Measurements from ENCODE around the gene LMO7.

Gene LMO7

DNA sequence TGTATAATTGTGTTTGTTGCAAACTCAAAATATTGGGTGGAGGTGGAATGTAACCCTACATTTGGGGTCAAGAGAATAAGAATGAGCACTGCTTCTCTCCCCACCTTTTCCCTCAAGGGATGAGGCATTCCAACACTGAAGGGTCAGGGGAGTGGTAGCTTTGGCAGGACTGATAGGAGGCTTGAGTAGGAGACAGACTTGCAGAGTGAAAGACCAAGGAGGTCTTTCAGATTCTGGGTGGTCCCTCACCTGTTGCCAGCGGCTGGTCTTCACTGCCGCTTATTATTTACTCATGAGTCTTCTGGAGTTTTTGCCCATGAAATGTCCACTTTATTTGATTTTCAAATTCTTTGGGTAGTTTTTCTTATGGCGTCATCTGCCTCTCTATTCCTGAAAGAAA, 118.8 kb downstream of the LMO7 start:
- no peaks in the 10 kb centered on the region for H3K27me3 ChIP-seq (ENCODE audit: control insufficient read depth, insufficient read depth, low read length)
- H3K36me3 ChIP-seq (ENCODE audit: control insufficient read depth, insufficient read depth, low read length) = no peaks in the 10 kb centered on the region
- H3K4me1 ChIP-seq (ENCODE audit: control insufficient read depth, insufficient read depth, low read length) = peaks cover 11% of the 10 kb centered on the region
- H3K9ac ChIP-seq (ENCODE audit: low read length) = no peak overlapping the region
- no peaks in the 10 kb centered on the region for H3K9me3 ChIP-seq (ENCODE audit: control insufficient read depth, low read length)
- H3K4me3 ChIP-seq (ENCODE audit: low read length) = no peak overlapping the region

DNA sequence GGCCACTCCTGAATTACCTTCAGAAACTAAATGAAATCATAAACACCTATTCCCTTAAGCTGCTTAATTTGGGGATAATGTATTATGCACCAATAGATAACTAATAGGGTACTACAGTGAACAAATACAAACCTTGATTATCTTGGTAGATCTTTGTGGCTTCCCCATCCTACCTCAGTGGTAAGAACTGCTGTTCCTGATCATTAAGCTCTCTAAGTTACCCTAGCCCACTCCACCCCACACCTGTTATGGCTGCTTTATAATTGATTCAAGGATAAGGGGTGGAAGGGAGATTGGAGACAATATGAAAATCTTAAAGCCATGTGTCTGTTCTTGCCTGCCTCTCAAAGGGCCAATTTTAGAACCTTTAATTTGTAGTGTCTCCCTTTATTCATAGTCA, 121.2 kb downstream of the LMO7 start:
- Histone ChIP-seq H3K27me3 (ENCODE audit: control insufficient read depth, insufficient read depth, low read length) (no peaks in the 10 kb centered on the region), H3K9me3 (ENCODE audit: control insufficient read depth, low read length) (no peaks in the 10 kb centered on the region), H3K4me3 (ENCODE audit: low read length) (no peak overlapping the region), H3K36me3 (ENCODE audit: control insufficient read depth, insufficient read depth, low read length) (no peaks in the 10 kb centered on the region), H3K9ac (ENCODE audit: low read length) (no peak overlapping the region), H3K4me1 (ENCODE audit: control insufficient read depth, insufficient read depth, low read length) (peaks cover 11% of the 10 kb centered on the region)

DNA sequence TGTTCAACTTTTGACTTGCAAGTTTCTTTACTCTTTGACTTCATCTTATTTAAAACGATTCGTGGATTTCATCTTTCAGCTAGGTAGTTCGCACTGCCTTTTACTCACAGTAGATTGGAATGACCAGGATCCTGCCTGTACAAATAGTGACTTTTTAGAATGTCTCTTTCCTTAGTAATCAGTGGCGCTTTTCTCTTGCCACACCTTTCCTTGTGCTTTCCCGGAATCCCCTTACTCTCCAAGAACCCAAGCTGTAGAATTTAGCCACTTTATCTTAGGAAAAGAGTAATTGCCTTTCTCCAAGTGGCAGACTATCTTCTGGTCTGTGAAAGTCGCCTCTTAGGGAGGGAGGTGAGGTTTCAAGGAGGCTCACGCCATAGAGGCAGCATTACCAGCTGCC, 123.4 kb downstream of the LMO7 start:
- Histone ChIP-seq H3K27me3 (ENCODE audit: control insufficient read depth, insufficient read depth, low read length) (no peaks in the 10 kb centered on the region), H3K4me1 (ENCODE audit: control insufficient read depth, insufficient read depth, low read length) (peaks cover 11% of the 10 kb centered on the region), H3K4me3 (ENCODE audit: low read length) (peak overlapping the region; percentile 5), H3K9me3 (ENCODE audit: control insufficient read depth, low read length) (no peaks in the 10 kb centered on the region), H3K36me3 (ENCODE audit: control insufficient read depth, insufficient read depth, low read length) (no peaks in the 10 kb centered on the region), H3K9ac (ENCODE audit: low read length) (peak overlapping the region; percentile 61)

DNA sequence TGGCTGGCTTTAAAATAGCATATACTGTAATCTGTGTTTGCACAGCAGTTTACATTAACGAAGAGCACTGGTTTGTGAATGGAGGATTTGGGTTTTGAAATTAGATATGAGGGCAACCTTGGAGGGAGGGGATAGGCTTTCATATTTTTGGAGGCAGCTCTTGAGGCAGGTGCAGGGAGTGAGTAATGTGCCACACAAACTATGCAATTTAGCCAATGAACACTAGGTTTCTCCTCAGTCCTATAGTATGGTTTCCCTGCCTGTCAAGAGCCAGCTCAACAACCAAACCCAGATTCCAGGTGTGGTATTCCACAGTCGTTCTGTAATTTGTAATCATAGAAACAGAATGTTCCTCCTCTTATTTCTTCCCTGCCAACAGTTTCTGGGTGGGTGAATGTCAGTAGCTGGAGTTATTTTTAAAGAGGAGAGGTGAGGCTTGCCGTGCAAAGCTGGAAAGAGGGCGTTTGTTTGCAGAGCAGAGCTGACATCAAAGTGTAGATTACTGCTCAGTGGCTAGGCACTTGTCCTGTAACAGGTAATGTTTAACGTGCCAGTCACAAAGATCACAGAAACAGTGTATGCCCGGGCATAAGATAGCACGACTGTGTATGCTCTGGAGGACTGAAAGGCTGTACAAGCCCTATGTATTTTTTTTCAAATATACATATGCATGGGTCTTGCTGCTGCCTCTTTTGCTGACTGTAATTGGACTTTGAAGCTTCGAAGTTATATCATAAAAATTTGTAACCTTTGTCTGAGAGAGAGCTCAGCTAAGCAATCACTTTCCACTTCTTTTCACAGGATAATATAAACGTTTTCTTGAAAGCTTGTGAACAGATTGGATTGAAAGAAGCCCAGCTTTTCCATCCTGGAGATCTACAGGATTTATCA, 124.2 kb downstream of the LMO7 start:
- no peaks in the 10 kb centered on the region for H3K27me3 ChIP-seq (ENCODE audit: control insufficient read depth, insufficient read depth, low read length)
- H3K4me3 ChIP-seq (ENCODE audit: low read length) = peak overlapping the region; percentile 7
- H3K9me3 ChIP-seq (ENCODE audit: control insufficient read depth, low read length) = no peaks in the 10 kb centered on the region
- peak overlapping the region; percentile 83 for H3K9ac ChIP-seq (ENCODE audit: low read length)
- no peaks in the 10 kb centered on the region for H3K36me3 ChIP-seq (ENCODE audit: control insufficient read depth, insufficient read depth, low read length)
- peaks cover 13% of the 10 kb centered on the region for H3K4me1 ChIP-seq (ENCODE audit: control insufficient read depth, insufficient read depth, low read length)

DNA sequence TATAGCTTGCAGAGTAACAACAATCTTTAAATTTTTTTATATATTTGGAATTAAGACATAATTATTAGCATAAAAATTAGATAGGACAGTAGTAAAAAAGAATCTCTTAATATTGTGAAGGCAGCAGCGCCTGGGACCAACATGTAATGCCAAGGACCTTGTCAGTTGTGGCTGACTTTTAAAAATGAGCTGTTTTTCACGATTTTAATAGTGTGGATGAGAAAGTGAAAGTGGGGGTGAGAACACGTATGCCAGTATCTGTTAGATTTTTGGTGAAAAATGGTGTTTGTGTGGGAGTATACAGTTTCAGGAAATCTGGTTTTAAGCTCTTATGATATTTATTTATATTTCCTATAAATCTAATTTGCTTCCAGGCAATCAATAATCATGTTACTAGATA, 125.2 kb downstream of the LMO7 start:
- H3K9me3 ChIP-seq (ENCODE audit: control insufficient read depth, low read length) = no peaks in the 10 kb centered on the region
- H3K4me3 ChIP-seq (ENCODE audit: low read length) = peak overlapping the region; percentile 7
- H3K27me3 ChIP-seq (ENCODE audit: control insufficient read depth, insufficient read depth, low read length) = no peaks in the 10 kb centered on the region
- H3K4me1 ChIP-seq (ENCODE audit: control insufficient read depth, insufficient read depth, low read length) = peaks cover 21% of the 10 kb centered on the region
- H3K9ac ChIP-seq (ENCODE audit: low read length) = peak overlapping the region; percentile 83
- no peaks in the 10 kb centered on the region for H3K36me3 ChIP-seq (ENCODE audit: control insufficient read depth, insufficient read depth, low read length)

DNA sequence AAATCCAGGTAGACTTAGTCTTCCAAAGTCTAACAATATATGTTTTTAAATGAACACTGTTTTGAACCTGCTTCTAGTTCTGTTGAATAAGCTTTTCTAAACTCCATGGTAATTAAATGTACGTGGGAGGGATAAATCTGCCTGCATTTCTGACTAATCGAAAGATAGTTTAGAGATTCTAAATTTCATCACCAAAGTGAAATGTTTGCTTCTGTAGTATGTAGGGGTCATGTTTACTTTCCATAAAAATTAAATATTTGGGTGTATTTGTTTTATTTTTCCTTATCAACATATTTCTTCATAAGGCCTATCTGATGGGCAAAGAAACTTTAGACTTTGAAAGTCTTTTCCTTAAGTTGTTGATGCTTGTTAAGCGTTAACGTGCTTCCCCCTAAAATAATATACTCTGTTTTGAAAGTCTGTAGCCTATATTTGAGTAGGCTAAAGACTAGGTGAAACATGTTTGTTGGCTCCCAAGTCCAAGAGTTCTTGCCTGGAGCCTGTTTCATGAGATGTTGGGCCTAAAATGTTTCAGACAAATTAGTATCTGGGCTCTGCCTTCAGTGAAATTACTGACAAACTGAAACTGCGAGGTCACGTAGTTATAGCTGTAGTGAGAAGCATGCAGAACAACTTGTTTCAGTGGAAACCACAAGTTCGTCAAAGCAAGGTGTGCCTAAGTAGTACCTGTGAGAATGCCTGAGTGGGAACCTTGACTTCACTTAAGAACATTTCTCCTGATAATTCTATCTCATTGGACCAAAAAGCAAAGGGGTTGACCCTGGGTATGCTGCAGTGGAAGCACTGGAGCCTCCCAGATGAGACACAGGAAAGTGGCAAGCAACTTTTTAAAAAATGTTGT, 126.2 kb downstream of the LMO7 start:
- no peaks in the 10 kb centered on the region for H3K9me3 ChIP-seq (ENCODE audit: control insufficient read depth, low read length)
- peak overlapping the region; percentile 83 for H3K9ac ChIP-seq (ENCODE audit: low read length)
- no peaks in the 10 kb centered on the region for H3K36me3 ChIP-seq (ENCODE audit: control insufficient read depth, insufficient read depth, low read length)
- peaks cover 27% of the 10 kb centered on the region for H3K4me1 ChIP-seq (ENCODE audit: control insufficient read depth, insufficient read depth, low read length)
- H3K27me3 ChIP-seq (ENCODE audit: control insufficient read depth, insufficient read depth, low read length) = no peaks in the 10 kb centered on the region
- H3K4me3 ChIP-seq (ENCODE audit: low read length) = peak overlapping the region; percentile 7

DNA sequence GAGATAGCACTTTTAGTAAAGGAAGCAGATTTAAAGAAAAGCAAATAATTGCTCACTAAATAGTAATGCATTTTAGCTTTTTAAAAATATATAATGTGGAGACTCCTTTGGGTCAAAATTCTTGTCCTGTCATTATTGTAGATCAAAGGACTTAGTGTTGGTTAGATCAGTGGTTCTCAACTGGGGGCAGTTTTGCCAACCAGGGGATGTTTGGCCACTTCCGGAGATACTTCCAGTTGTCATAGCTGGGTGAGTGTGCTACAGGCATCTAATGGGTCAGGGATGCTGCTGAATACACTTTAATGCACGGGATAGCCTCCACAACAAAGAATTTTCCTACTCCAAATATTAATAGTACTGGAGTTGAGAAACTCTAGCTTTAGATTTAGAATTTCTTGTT, 126.8 kb downstream of the LMO7 start:
- Histone ChIP-seq H3K27me3 (ENCODE audit: control insufficient read depth, insufficient read depth, low read length) (no peaks in the 10 kb centered on the region), H3K36me3 (ENCODE audit: control insufficient read depth, insufficient read depth, low read length) (no peaks in the 10 kb centered on the region), H3K4me3 (ENCODE audit: low read length) (peak overlapping the region; percentile 7), H3K9ac (ENCODE audit: low read length) (peak overlapping the region; percentile 83), H3K4me1 (ENCODE audit: control insufficient read depth, insufficient read depth, low read length) (peaks cover 27% of the 10 kb centered on the region), H3K9me3 (ENCODE audit: control insufficient read depth, low read length) (no peaks in the 10 kb centered on the region)

DNA sequence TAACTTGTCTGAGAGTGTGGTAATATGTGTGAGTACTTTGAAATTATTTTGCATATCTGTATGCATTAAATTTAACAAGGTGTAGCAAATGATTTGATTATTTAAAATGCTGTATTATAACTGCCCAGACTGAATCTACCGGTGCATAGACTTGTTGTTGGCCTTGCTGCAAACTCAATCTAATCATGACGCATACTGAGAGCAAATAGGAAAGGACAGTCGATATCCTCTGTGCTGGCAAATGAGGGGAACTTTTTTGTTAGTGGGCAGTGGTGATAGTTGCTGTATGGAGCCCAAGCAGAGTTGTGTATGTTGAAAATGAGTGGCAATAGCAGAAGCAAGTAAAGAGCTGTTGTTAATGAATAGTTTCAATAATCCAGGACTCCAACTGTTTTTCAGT, 127.4 kb downstream of the LMO7 start:
- Histone ChIP-seq H3K9me3 (ENCODE audit: control insufficient read depth, low read length) (no peaks in the 10 kb centered on the region), H3K4me1 (ENCODE audit: control insufficient read depth, insufficient read depth, low read length) (peaks cover 27% of the 10 kb centered on the region), H3K4me3 (ENCODE audit: low read length) (peak overlapping the region; percentile 7), H3K9ac (ENCODE audit: low read length) (peak overlapping the region; percentile 83), H3K27me3 (ENCODE audit: control insufficient read depth, insufficient read depth, low read length) (no peaks in the 10 kb centered on the region), H3K36me3 (ENCODE audit: control insufficient read depth, insufficient read depth, low read length) (no peaks in the 10 kb centered on the region)

DNA sequence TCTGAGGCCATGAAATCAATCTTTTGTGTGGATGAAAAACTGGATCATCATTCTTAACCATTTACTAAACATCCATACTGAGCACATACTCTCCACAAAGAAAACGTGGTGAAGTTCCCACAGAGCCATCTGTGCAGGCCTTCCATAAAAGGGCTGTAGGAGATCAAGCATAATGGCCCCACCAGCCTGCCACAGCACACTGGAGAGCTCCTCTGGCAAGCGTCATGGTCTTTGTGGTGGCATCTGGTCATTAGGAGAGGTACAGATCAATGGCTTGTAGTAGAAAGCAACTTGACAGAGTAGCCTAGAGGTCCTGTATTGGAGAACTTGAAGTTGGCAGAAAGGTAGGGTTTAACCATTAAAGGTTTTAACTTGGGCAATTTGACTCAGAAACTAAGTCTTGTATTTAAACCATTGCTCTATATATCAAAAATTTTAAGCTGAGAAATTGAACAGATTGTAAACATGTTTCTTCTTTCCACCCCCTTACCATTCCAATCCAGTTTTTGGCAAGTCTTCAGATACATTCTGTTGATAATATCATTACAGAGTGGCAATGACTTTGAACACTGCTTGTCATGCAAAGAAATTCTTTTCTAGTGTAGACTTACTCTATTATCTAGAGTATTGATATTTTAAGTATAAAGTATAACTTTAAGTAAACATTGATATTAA, 128.3 kb downstream of the LMO7 start:
- no peak overlapping the region for H3K4me3 ChIP-seq (ENCODE audit: low read length)
- no peaks in the 10 kb centered on the region for H3K9me3 ChIP-seq (ENCODE audit: control insufficient read depth, low read length)
- H3K27me3 ChIP-seq (ENCODE audit: control insufficient read depth, insufficient read depth, low read length) = no peaks in the 10 kb centered on the region
- no peaks in the 10 kb centered on the region for H3K36me3 ChIP-seq (ENCODE audit: control insufficient read depth, insufficient read depth, low read length)
- H3K4me1 ChIP-seq (ENCODE audit: control insufficient read depth, insufficient read depth, low read length) = peaks cover 21% of the 10 kb centered on the region
- no peak overlapping the region for H3K9ac ChIP-seq (ENCODE audit: low read length)

DNA sequence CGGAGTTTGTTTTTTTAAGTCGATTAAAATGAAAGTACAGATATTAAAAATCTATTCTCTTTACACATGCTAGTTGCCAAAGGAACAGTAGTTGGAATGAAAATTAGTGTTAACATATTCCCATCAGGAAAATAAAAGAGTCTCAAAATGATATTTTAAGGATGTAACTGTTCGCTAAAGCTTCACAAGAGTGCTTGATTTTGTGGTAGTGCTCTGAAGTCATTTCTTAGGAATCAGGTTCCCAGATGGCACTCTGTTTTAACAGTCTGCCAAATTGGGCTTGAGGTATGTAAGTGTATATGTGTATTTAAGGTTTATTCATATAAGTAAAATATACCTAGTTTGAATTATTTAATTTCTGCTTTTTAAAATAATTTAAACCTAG, 128.8 kb downstream of the LMO7 start:
- no peaks in the 10 kb centered on the region for H3K36me3 ChIP-seq (ENCODE audit: control insufficient read depth, insufficient read depth, low read length)
- H3K4me1 ChIP-seq (ENCODE audit: control insufficient read depth, insufficient read depth, low read length) = peaks cover 19% of the 10 kb centered on the region
- no peaks in the 10 kb centered on the region for H3K9me3 ChIP-seq (ENCODE audit: control insufficient read depth, low read length)
- H3K4me3 ChIP-seq (ENCODE audit: low read length) = no peak overlapping the region
- H3K27me3 ChIP-seq (ENCODE audit: control insufficient read depth, insufficient read depth, low read length) = no peaks in the 10 kb centered on the region
- H3K9ac ChIP-seq (ENCODE audit: low read length) = no peak overlapping the region

DNA sequence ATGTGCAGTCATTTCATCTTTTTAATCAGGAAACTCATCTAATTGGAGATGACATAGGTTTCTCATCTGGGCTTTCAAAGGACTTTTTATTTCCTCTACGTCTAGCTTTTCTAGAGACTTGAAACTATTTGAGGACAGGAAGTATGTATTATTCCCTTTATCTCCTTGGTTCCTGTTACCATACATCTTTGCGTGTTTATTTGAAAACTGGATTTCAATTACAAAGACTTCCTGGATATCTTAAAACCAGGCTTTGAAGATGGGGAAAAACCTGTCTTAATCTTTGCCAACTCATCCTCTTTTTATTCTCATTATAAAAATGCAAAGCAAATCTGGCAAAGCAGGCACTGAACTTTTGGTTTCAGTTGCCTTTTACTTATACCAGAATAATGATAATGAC, 130.5 kb downstream of the LMO7 start:
- Histone ChIP-seq H3K9me3 (ENCODE audit: control insufficient read depth, low read length) (no peaks in the 10 kb centered on the region), H3K9ac (ENCODE audit: low read length) (no peak overlapping the region), H3K4me1 (ENCODE audit: control insufficient read depth, insufficient read depth, low read length) (peaks cover 24% of the 10 kb centered on the region), H3K4me3 (ENCODE audit: low read length) (no peak overlapping the region), H3K27me3 (ENCODE audit: control insufficient read depth, insufficient read depth, low read length) (no peaks in the 10 kb centered on the region), H3K36me3 (ENCODE audit: control insufficient read depth, insufficient read depth, low read length) (no peaks in the 10 kb centered on the region)

Measured in mucosa of stomach (tissue), 1 donor.